ENCODE results near the gene UMODL1.

Gene UMODL1

GRCh38 chr21:42120903-42121535 lies 49.9 kb downstream of the UMODL1 start:
- TF ChIP-seq CTCF (IDR thresholded peaks at IDR 0.05): no peak
- H3K27me3 ChIP-seq (ENCODE audit: control insufficient read depth, insufficient read depth, low read length): no peaks in the 10 kb centered on the region

GRCh38 chr21:42121794-42122193 lies 50.7 kb downstream of the UMODL1 start:
- no peak overlapping the region for H3K9ac ChIP-seq
- H3K79me2 ChIP-seq: no peaks in the 10 kb centered on the region
- H2AFZ ChIP-seq: no peak overlapping the region
- H3K36me3 ChIP-seq (ENCODE audit: control insufficient read depth, insufficient read depth, low read length): no peaks in the 10 kb centered on the region
- no peak overlapping the region for H3K4me3 ChIP-seq (ENCODE audit: low read depth, low read length)
- H3K27ac ChIP-seq: no peak overlapping the region
- no peak overlapping the region for H3K4me2 ChIP-seq (ENCODE audit: low read length)
- no peaks in the 10 kb centered on the region for H3K27me3 ChIP-seq (ENCODE audit: control insufficient read depth, insufficient read depth, low read length)
- TF ChIP-seq CTCF (IDR thresholded peaks at IDR 0.05): no peak
- H3K4me1 ChIP-seq: no peaks in the 10 kb centered on the region
- H3K9me3 ChIP-seq (ENCODE audit: control insufficient read depth, low read length): no peaks in the 10 kb centered on the region

More at GRCh38 chr21:42120903-42121535, 49.9 kb downstream of the UMODL1 start:
- Histone ChIP-seq H3K36me3 (ENCODE audit: control insufficient read depth, insufficient read depth, low read length) (no peaks in the 10 kb centered on the region), H3K4me3 (ENCODE audit: low read depth, low read length) (no peak overlapping the region), H3K79me2 (no peaks in the 10 kb centered on the region), H3K4me1 (no peaks in the 10 kb centered on the region), H3K4me2 (ENCODE audit: low read length) (no peak overlapping the region), H3K27ac (no peak overlapping the region), H3K9me3 (ENCODE audit: control insufficient read depth, low read length) (no peaks in the 10 kb centered on the region), H3K9ac (no peak overlapping the region), H2AFZ (no peak overlapping the region)

GRCh38 chr21:42122398-42122797 lies 51.3 kb downstream of the UMODL1 start:
- H3K4me1 ChIP-seq: no peaks in the 10 kb centered on the region
- TF ChIP-seq CTCF (IDR thresholded peaks at IDR 0.05): no peak
- H3K27ac ChIP-seq: no peak overlapping the region
- no peak overlapping the region for H3K4me3 ChIP-seq (ENCODE audit: low read depth, low read length)
- H3K9ac ChIP-seq: no peak overlapping the region
- H3K9me3 ChIP-seq (ENCODE audit: control insufficient read depth, low read length): no peaks in the 10 kb centered on the region
- no peaks in the 10 kb centered on the region for H3K27me3 ChIP-seq (ENCODE audit: control insufficient read depth, insufficient read depth, low read length)
- no peaks in the 10 kb centered on the region for H3K79me2 ChIP-seq
- H3K36me3 ChIP-seq (ENCODE audit: control insufficient read depth, insufficient read depth, low read length): no peaks in the 10 kb centered on the region
- no peak overlapping the region for H2AFZ ChIP-seq
- H3K4me2 ChIP-seq (ENCODE audit: low read length): no peak overlapping the region

GRCh38 chr21:42122808-42123207 lies 51.7 kb downstream of the UMODL1 start:
- Histone ChIP-seq H3K4me1 (no peaks in the 10 kb centered on the region), H3K36me3 (ENCODE audit: control insufficient read depth, insufficient read depth, low read length) (no peaks in the 10 kb centered on the region), H3K9me3 (ENCODE audit: control insufficient read depth, low read length) (no peaks in the 10 kb centered on the region), H3K79me2 (no peaks in the 10 kb centered on the region), H3K4me2 (ENCODE audit: low read length) (no peak overlapping the region), H2AFZ (no peak overlapping the region), H3K27me3 (ENCODE audit: control insufficient read depth, insufficient read depth, low read length) (no peaks in the 10 kb centered on the region), H3K9ac (no peak overlapping the region), H3K4me3 (ENCODE audit: low read depth, low read length) (no peak overlapping the region), H3K27ac (no peak overlapping the region)
- no peak for TF ChIP-seq CTCF (IDR thresholded peaks at IDR 0.05)

- Histone ChIP-seq H3K4me1 (no peaks in the 10 kb centered on the region), H2AFZ (no peak overlapping the region), H3K4me3 (ENCODE audit: low read depth, low read length) (no peak overlapping the region), H3K27me3 (ENCODE audit: control insufficient read depth, insufficient read depth, low read length) (no peaks in the 10 kb centered on the region), H3K36me3 (ENCODE audit: control insufficient read depth, insufficient read depth, low read length) (no peaks in the 10 kb centered on the region), H3K79me2 (no peaks in the 10 kb centered on the region), H3K9me3 (ENCODE audit: control insufficient read depth, low read length) (no peaks in the 10 kb centered on the region), H3K4me2 (ENCODE audit: low read length) (no peak overlapping the region), H3K27ac (no peak overlapping the region), H3K9ac (no peak overlapping the region)
- TF ChIP-seq CTCF (IDR thresholded peaks at IDR 0.05): no peak
These were observed 52.2 kb downstream of the UMODL1 start for GRCh38 chr21:42123219-42123908.

All from parathyroid adenoma (tissue), 2 donors.